Fibroblast of skin of back (primary cell): ENCODE data around the gene MED13L.
"Not testable (repeated sequence)": the region's sequence is repeated elsewhere in the genome, so short reads cannot be mapped to it uniquely, and the experiment has no call there.

Experiments
- DNase-seq: peaks from one replicate; pipeline ENCODE4 v3.0.0-alpha.2; 2013

The MED13L gene

DNA sequence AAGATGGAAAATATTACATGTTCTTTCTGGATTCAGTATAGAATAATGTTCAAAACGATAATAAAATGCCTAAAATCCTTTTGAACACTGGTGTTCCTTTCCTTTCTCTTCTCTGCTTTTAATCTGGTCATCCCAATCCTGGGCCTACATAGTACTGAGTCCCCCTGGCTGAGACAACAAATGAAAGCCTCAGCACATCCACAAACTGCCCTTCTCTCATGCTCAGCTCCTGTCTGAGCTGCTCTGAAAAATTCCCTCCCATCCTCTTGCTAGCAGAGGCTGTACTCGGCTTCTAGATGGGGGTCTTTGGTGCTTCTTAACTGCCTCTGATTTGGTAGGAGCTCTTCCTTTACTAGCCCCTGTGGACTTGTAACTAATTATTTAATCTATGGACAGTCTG lies 232.3 kb downstream of the MED13L start:
- DNase-seq, result no peak

DNA sequence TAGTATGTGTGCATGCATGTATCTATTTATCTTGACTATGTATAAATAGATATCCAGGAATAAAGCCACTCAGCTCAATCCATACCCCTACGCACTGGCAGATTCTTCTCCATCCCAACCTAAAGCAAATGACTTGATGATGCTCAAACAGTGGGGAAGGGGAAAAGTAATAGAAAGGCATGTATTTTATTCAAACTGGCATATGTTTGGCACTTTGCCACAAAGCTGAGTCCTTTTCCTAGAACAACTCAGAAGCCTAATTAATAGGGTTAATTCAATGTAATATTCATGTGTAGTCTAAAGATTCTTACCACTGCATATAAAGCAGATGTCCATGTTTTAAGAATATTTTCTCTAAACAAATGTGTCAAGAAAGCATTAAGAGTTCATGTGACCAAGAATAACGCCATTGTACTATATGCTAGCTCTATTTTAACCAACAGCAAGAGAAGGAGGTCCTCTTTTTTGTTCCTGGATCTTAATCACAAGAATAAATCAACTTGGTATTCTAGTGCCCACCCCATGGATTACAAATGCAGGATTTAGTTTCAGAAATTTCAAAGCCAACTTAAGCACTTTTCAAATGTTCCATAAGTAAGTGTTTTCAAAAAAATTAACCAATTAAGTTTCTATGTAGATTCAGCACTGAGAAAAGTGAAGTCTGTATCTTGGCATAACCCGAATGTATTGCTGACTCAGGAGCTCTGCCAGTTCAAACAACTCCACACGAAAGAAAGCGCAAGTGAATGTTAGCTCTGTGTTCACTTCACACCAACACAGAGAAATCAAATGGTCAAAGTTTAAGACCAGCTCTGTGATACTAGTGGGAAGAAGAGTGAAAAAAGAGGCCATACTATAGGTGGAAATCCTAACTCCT lies 233.6 kb downstream of the MED13L start:
- DNase-seq, result no peak

GRCh38 chr12:116040402-116040801 lies 237.1 kb downstream of the MED13L start:
- peak; percentile 37 for DNase-seq

- DNase-seq, result no peak
These were observed 238.4 kb downstream of the MED13L start for GRCh38 chr12:116039081-116039480.

DNA sequence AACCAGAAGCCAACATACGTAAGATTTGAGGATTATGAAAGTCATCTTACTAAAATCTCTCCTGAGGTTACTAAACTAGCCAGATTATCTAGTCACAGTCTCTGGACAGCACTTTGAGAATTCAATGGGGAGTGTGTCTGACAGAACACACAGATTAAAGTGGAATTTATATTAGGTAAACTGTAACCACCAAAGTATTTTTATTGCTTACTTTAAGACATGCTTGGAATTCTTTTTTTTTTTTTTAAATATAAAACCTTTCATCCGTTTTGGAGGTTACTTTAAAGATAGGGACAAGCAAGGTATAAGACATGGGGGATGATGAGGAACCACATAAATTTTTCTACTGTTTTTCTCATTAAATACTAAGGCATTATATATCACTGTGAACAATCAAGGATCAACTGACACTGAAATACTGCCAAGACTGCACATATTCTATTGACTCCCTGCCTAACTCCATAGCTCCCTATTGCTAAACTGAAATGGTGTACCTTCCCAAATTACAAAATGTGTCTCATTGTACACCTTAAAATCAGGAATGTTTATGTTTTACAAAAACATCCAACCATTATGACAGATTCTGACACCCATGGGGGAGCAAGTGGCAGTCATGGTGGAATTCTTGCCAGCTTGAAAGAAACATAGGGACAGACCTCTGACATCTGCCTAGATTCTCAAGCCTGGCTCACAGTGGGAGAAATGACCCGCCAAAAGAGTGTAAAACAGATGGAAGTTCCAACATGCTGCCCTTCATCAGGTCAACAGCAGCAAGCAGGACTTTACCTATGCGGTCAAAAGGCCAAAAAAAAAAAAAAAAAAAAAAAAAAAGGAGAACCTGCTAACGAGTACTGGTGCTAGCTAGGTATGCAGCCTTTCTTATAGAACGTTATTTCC lies 239.3 kb downstream of the MED13L start:
- DNase-seq, result peak; percentile 52

- no peak for DNase-seq
These were observed 243.7 kb downstream of the MED13L start for GRCh38 chr12:116033765-116034164.

DNA sequence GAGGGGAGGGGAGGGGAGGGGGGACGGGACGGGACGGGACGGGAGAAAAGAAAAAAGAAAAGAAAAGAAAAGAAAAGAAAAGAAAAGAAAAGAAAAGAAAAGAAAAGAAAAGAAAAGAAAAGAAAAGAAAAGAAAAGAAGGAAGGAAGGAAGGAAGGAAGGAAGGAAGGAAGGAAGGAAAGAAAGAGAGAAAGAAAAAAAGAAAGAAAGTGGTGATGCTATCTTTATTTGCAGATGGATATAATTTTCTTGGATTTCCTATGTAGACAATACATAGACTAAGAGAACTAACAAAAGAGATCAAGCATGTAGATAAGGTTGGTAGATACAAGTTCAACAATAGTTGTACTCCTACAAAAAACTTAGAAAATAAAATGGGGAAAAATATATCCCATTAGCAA lies 245.9 kb downstream of the MED13L start:
- DNase-seq, result not testable (repeated sequence)

- DNase-seq, result no peak
These were observed 248.9 kb downstream of the MED13L start for GRCh38 chr12:116028619-116029018.

DNA sequence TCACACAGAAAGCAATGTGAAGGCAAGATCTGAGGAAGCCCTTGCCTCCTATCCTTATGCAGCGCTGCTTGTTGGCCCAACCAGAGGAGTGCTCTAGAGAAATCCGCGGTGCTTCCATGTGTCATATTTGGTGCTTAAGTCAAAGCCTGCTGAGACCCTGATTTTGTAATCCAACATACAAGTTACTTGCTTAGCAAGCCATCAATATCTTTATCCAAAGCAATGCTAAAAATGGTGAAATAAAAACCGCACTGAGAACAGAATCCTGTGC lies 250.0 kb downstream of the MED13L start:
- DNase-seq, result no peak

- DNase-seq, result no peak
These were observed 250.5 kb downstream of the MED13L start for GRCh38 chr12:116026768-116027550.

DNA sequence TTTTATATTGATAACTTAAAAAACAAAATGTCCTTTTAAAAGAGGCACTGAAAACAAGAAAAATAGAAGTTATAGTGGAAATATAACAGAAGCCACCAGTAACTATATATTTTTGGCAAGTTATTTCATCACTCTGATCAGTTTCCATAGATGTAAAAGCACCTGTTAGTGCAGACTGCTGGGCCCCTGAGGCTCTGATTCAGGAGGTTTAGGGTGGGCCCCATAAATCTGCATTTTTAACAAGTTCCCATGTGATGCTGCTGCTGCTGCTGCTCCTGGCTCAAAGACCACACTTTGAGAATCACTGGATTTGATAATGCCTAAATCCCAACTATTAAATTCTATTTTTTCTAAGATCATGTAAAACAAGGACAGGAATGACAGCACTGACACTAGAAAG lies 251.1 kb downstream of the MED13L start:
- DNase-seq, result no peak

- DNase-seq, result no peak
These were observed 252.7 kb downstream of the MED13L start for GRCh38 chr12:116024769-116025168.

DNA sequence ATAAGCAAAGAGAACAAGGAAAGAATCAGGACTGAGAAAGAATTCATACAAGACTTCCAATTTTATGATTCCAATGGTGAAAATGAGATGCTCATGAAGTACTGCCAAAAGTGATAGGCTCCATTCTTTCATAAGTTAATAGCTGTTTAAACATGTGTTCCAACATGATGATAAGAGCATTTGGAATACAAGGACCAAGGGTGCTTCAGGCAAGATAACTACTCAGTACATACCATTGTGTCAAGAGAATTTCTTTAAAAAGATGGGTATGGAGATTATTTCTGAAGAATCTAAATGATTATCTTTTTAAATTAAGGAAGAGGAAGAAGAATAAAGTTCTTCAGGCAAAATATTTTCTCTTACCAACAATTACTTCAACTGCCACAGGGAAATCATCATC lies 258.1 kb downstream of the MED13L start:
- DNase-seq, result no peak

DNA sequence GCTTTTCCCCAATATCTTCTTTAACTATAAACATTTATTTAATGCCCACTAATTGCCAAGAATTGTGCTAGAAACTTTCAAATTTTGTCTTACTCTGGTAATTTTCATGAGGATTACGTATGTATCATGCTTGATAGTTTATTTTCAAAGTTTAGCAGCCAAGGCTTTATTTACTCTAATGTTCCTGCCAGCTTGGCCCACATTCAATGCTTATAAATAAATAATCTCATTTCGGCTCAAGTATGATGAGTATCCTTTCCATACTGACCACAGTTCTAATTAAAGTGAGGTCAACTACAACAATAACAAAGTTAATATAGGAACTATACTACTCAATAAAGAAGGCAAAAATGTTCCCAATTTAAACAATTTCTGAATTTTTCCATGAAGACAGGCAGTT lies 259.2 kb downstream of the MED13L start:
- no peak for DNase-seq

GRCh38 chr12:116015525-116015924 lies 262.0 kb downstream of the MED13L start:
- peak; percentile 53 for DNase-seq

- DNase-seq, result no peak
These were observed 264.7 kb downstream of the MED13L start for GRCh38 chr12:116012757-116013156.

DNA sequence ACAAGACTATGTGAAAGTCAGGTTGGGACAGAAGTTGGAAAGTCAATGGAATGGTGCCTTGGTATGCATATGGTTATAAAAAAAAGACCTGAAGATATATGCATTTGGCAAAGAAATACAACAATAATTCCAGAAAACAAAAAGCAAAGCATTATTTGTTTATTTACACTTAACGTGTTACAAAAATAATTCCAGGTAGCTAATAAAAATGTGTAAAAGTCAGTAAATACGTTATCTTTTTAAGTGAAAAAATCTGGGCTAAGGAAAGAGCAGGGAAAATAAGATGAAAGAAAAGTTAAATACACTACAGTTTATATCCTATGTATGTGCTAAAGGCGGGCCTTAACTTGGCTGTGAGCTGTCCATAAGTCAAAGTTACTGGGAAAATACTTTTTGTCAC lies 266.3 kb downstream of the MED13L start:
- no peak for DNase-seq

GRCh38 chr12:116010467-116010866 lies 267.0 kb downstream of the MED13L start:
- DNase-seq, result no peak

- no peak for DNase-seq
These were observed 267.7 kb downstream of the MED13L start for GRCh38 chr12:116009805-116010204.

GRCh38 chr12:116006141-116006540 lies 271.4 kb downstream of the MED13L start:
- no peak for DNase-seq

DNA sequence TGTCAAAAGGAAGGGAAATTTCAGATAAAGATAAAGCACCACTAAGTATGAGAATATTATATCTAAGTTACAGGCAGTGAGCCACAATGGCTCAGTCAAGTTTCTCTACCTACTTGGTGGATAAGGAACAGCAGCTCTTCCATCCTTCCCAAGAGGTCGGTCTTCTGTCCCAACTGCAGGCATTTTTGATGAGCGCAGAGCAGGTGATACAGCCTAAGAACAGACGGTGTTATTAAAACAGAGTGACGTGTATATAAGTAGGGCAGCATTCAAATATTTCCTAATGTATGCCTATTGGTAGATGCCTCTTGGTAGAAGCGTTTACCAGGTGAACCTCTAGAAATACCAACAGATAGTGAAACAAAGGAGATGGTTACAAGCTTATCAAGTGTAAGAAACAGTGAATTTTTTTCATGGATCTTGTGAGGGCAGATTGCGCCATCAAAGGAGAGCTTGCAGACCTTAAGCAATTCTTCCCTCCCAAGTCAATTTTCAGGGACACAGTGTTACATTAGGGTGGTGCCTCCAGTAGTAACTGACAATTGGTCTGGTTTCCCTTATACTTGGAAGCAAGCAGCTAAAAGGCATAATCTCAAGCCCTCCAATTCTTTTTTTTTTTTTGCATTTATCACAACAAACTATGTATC lies 274.5 kb downstream of the MED13L start:
- DNase-seq, result no peak

DNA sequence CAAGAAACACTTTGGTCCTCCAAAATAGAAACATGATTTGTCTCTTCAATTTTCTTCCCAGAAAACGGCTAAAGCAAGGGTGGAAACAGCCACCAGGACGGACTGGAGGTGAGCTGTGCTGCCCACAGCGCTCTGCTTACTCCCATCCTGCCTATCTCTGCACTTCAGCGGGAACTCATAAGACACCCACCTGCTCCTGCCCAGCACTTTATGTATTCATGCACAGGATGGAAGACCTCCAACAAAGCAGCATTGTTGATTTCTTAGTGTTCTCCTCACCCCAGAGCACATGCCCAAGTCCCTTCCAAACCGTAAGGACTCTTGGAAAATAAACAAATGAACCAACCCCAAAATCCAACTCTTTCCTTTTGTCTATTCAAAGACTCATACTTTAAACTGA lies 277.2 kb downstream of the MED13L start:
- DNase-seq, result no peak

GRCh38 chr12:115999582-115999981 lies 277.9 kb downstream of the MED13L start:
- DNase-seq, result no peak
